ENCODE results near the gene RAI1. TPM values are rescaled to one million over a fixed set of nuclear protein-coding genes. Genes with fewer than 3 reads are reported as not detected.

Gene RAI1
- total and polyA plus RNA-seq, 2 of the 8 experiments (the other 6 are each of a cell fraction or from before 2014, with no cell fraction given), result 0.39 to 1.2 TPM

- Histone ChIP-seq H2BK120ac (replicated peaks; ENCODE audit: low read depth, low read length) (no peak overlapping the region), H3K4me2 (ENCODE audit: insufficient read depth in 1 of 2, low read depth in 2 of 2, low read length in 2 of 2) (no peak overlapping the region), H2BK12ac (ENCODE audit: low read depth, low read length) (no peak overlapping the region), H3K79me2 (ENCODE audit: control insufficient read depth in 1 of 2, insufficient read depth in 2 of 2, low read length in 2 of 2) (no peaks in the 10 kb centered on the region), H3K56ac (replicated peaks; ENCODE audit: insufficient read length, low read depth, low read length) (no peak overlapping the region), H2AK5ac (ENCODE audit: low read depth, low read length) (no peak overlapping the region), H3K4me1 (replicated peaks in 1 of 4; ENCODE audit: control insufficient read depth in 3 of 4, insufficient read depth in 4 of 4, low read length in 3 of 4) (no peaks in the 10 kb centered on the region), H2BK20ac (ENCODE audit: low read length) (no peak overlapping the region), H3K4ac (replicated peaks; ENCODE audit: insufficient read length, low read depth, low read length) (no peak overlapping the region), H4K8ac (ENCODE audit: extremely low read depth, insufficient read depth, low read length) (no peak overlapping the region), H2BK15ac (ENCODE audit: low read length) (no peak overlapping the region), H3K4me3 (ENCODE audit: extremely low read depth in 1 of 4, insufficient read depth in 2 of 4, low read depth in 3 of 4, low read length in 4 of 4) (no peak overlapping the region), H2AFZ (ENCODE audit: low read length) (no peak overlapping the region), H3K9me3 (ENCODE audit: insufficient read depth in 2 of 2, low read depth in 1 of 2, low read length in 1 of 2) (peaks cover 3 to 10% of the 10 kb centered on the region in 2 experiments; a peak in 2 of 4 replicates), H3K79me1 (ENCODE audit: low read depth, low read length) (no peaks in the 10 kb centered on the region), H3K27me3 (replicated peaks in 1 of 4; ENCODE audit: control insufficient read depth in 3 of 4, extremely low read depth in 1 of 4, insufficient read depth in 3 of 4, low read length in 3 of 4) (no peaks in the 10 kb centered on the region; a peak in 1 of 7 replicates), H3K14ac (ENCODE audit: insufficient read length) (no peak overlapping the region), H4K20me1 (replicated peaks in 1 of 2; ENCODE audit: control insufficient read depth in 1 of 2, insufficient read depth in 2 of 2, low read length in 2 of 2) (no peaks in the 10 kb centered on the region), H3K36me3 (ENCODE audit: control insufficient read depth in 2 of 4, insufficient read depth in 4 of 4, low read length in 3 of 4) (no peaks in the 10 kb centered on the region), H3K27ac (ENCODE audit: low read depth, low read length) (no peak overlapping the region), H3K9ac (replicated peaks in 1 of 4; ENCODE audit: extremely low read depth in 1 of 4, low read depth in 3 of 4, low read length in 3 of 4) (no peak overlapping the region), H2BK5ac (ENCODE audit: low read depth, low read length) (no peak overlapping the region), H3K23me2 (ENCODE audit: low read depth, low read length) (no peaks in the 10 kb centered on the region; the same call in 1 of the 2 replicates), H3K23ac (ENCODE audit: insufficient read length) (no peak overlapping the region), H4K91ac (replicated peaks; ENCODE audit: insufficient read length, low read length) (no peak overlapping the region), H3K18ac (ENCODE audit: extremely low read depth, low read length) (no peak overlapping the region), H4K5ac (ENCODE audit: insufficient read length, low read depth, low read length) (no peak overlapping the region)
- no peak for FAIRE-seq
- POLR2A ChIA-PET (ENCODE audit: partially characterized antibody), result interaction anchor here (2.5 kb wide), 1 partner anchor 138 kb away, joined by 5 read pairs; the partner anchor contains the start of gene RASD1
- no peak for DNase-seq (ENCODE audit: low read depth in 1 of 2, low spot score in 2 of 2)
- CTCF ChIA-PET (ENCODE audit: partially characterized antibody), result interaction anchor here (1.5 to 1.8 kb wide), 3 partner anchors 11 to 66 kb away, joined by 3 to 5 read pairs (median 4); no protein-coding TSS in a partner anchor
- WGBS, 2 experiments (ENCODE audit: extremely low coverage in 1 of 2, insufficient coverage in 1 of 2, insufficient read length in 1 of 2, insufficient replicate concordance in 2 of 2, low coverage in 1 of 2, low lambda C conversion rate in 2 of 2, missing lambda C conversion rate in 1 of 2), result 88% methylated on average over 5 of the region's 5 CpGs; no CpG with 5 or more reads in 1 of the 2 experiments
- TF ChIP-seq SIRT6 (IDR thresholded peaks at IDR 0.05; ENCODE audit: low read length) (no peak), RNF2 (IDR thresholded peaks at IDR 0.05; ENCODE audit: borderline replicate concordance, low read depth, low read length, missing control alignments, poor library complexity, severe bottlenecking) (no peak), RBBP5 (IDR thresholded peaks at IDR 0.05; ENCODE audit: borderline replicate concordance, low read depth, low read length) (no peak), EGR1 (IDR thresholded peaks at IDR 0.05; ENCODE audit: borderline replicate concordance, low read depth, low read length) (no peak)
Observed at GRCh38 chr17:17635126-17635525, 46.1 kb upstream of the RAI1 start.

Measured in H1 (cell line).